GM10248 (cell line): ENCODE measurements around the gene MYRF.

Experiments used
- CTCF ChIA-PET: fragments of 300-600 bp; sonication (Branson Sonifier 250); formaldehyde crosslinking; extraction: SDS; loops from one replicate; lab custom pipeline; 2021; ENCODE audit warnings: antibody characterized with exemption; lab: Yijun Ruan, JAX
- POLR2A ChIA-PET: fragments of 350-650 bp; sonication (Branson Sonifier 250); formaldehyde crosslinking; extraction: SDS; loops from one replicate; lab custom pipeline; 2020; ENCODE audit warnings: antibody characterized with exemption; lab: Yijun Ruan, JAX
- DNase-seq: peaks from one replicate; pipeline ENCODE4 v3.0.0; 2012; ENCODE audit errors: extremely low spot score
- CTCF ChIP-seq: IDR thresholded peaks from 2 replicates; pipeline ENCODE4 v1.5.1; 2012; ENCODE audit warnings: mild to moderate bottlenecking, low read depth; ENCODE audit errors: extremely low read depth, missing control alignments, control extremely low read depth

The MYRF gene

DNA sequence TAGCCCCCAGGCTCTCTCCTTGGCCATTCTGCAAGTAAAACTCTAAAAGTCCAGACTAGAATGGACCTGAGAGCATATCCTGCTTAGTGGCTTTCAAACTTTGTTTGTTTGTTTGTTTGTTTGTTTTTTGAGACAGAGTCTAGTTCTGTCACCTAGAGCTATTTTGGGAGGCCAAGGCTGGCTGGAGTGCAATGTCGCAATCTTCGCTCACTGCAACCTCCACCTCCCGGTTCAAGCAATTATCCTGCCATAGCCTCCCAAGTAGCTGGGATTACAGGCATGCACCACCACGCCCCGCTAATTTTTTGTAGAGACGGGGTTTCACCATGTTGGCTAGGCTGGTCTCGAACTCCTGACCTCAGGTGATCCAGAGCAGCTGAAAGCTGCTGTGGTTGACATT, 43.3 kb upstream of the MYRF start:
- TF ChIP-seq CTCF = no peak
- no peak for DNase-seq
- ChIA-PET CTCF (interaction anchor here (1.1 to 1.7 kb wide), 3 partner anchors 24 to 177 kb away, joined by 3 to 5 read pairs (median 4); no protein-coding TSS in a partner anchor), POLR2A (no interaction called here)

GRCh38 chr11:61709572-61709971, 42.9 kb upstream of the MYRF start:
- no peak for DNase-seq
- ChIA-PET POLR2A (no interaction called here), CTCF (interaction anchor here (1.1 to 1.7 kb wide), 3 partner anchors 24 to 178 kb away, joined by 3 to 5 read pairs (median 4); no protein-coding TSS in a partner anchor)
- no peak for TF ChIP-seq CTCF

- POLR2A ChIA-PET = no interaction called here
Measured at GRCh38 chr11:61710019-61710418, 42.4 kb upstream of the MYRF start.

GRCh38 chr11:61711037-61711436, 41.4 kb upstream of the MYRF start:
- CTCF ChIA-PET = no interaction called here
- DNase-seq = no peak
- POLR2A ChIA-PET = no interaction called here
- no peak for TF ChIP-seq CTCF

More at GRCh38 chr11:61710019-61710418, 42.4 kb upstream of the MYRF start:
- TF ChIP-seq CTCF = no peak
- DNase-seq = no peak
- CTCF ChIA-PET = interaction anchor here (1.6 to 1.7 kb wide), 2 partner anchors 23 to 39 kb away, joined by 4 to 5 read pairs; no protein-coding TSS in a partner anchor

DNA sequence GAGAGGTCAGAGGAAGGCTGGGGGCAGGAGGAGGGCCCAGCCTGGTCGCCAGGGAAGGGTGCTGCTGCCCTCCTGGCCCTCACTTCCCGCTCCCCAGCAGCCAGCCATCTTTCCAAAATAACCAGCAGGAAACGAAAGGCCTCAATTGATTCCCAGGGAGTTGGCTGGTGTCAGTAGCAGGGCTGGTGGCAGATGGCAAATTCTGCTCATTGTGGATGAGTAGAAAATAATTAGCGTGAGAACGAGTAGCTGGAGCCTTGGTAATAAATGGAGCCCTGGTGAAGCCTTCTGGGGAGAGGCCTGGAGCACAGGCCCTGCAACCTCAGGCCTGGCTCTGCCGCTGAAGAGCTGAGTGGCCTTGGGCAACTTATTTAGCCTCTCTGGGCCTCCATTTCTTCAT, 40.9 kb upstream of the MYRF start:
- DNase-seq = no peak
- TF ChIP-seq CTCF = no peak
- POLR2A ChIA-PET = no interaction called here
- CTCF ChIA-PET = interaction anchor here (1.2 kb wide), 1 partner anchor 36 kb away, joined by 3 read pairs; no protein-coding TSS in a partner anchor

- ChIA-PET CTCF (interaction anchor here (0.9 to 1.2 kb wide), 3 partner anchors 10 to 234 kb away, joined by 3 to 4 read pairs (median 3); no protein-coding TSS in a partner anchor), POLR2A (no interaction called here)
Measured at GRCh38 chr11:61712314-61712713, 40.1 kb upstream of the MYRF start.

More at GRCh38 chr11:61712314-61712713, 40.1 kb upstream of the MYRF start:
- no peak for TF ChIP-seq CTCF
- no peak for DNase-seq
